Measurements from ENCODE around the gene OVCH1.

Gene OVCH1

GRCh38 chr12:29519585-29520182, 22.2 kb upstream of the OVCH1 start:
- Mint-ChIP-seq H3K27me3 (ENCODE audit: low read depth) (peaks cover 9% of the 10 kb centered on the region), H3K36me3 (ENCODE audit: low read depth) (no peaks in the 10 kb centered on the region), H3K27ac (no peak overlapping the region), H3K4me1 (ENCODE audit: low read depth) (no peaks in the 10 kb centered on the region), H3K9me3 (no peaks in the 10 kb centered on the region), H3K4me3 (no peak overlapping the region)

GRCh38 chr12:29518407-29518806, 20.9 kb upstream of the OVCH1 start:
- peaks cover 8% of the 10 kb centered on the region for H3K27me3 Mint-ChIP-seq (ENCODE audit: low read depth)
- H3K36me3 Mint-ChIP-seq (ENCODE audit: low read depth) = no peaks in the 10 kb centered on the region
- H3K27ac Mint-ChIP-seq = no peak overlapping the region
- H3K9me3 Mint-ChIP-seq = no peaks in the 10 kb centered on the region
- no peaks in the 10 kb centered on the region for H3K4me1 Mint-ChIP-seq (ENCODE audit: low read depth)
- H3K4me3 Mint-ChIP-seq = no peak overlapping the region

- Mint-ChIP-seq H3K4me1 (ENCODE audit: low read depth) (no peaks in the 10 kb centered on the region), H3K27me3 (ENCODE audit: low read depth) (peaks cover 8% of the 10 kb centered on the region), H3K9me3 (no peaks in the 10 kb centered on the region), H3K36me3 (ENCODE audit: low read depth) (no peaks in the 10 kb centered on the region), H3K27ac (no peak overlapping the region), H3K4me3 (no peak overlapping the region)
Observed at GRCh38 chr12:29517264-29517663, 19.8 kb upstream of the OVCH1 start.

GRCh38 chr12:29516431-29516875, 19.0 kb upstream of the OVCH1 start:
- H3K4me1 Mint-ChIP-seq (ENCODE audit: low read depth) = no peaks in the 10 kb centered on the region
- no peak overlapping the region for H3K4me3 Mint-ChIP-seq
- no peaks in the 10 kb centered on the region for H3K9me3 Mint-ChIP-seq
- H3K27me3 Mint-ChIP-seq (ENCODE audit: low read depth) = peaks cover 8% of the 10 kb centered on the region
- no peaks in the 10 kb centered on the region for H3K36me3 Mint-ChIP-seq (ENCODE audit: low read depth)
- no peak overlapping the region for H3K27ac Mint-ChIP-seq

GRCh38 chr12:29510591-29511185, 13.2 kb upstream of the OVCH1 start:
- Mint-ChIP-seq H3K4me3 (no peak overlapping the region), H3K36me3 (ENCODE audit: low read depth) (no peaks in the 10 kb centered on the region), H3K4me1 (ENCODE audit: low read depth) (no peaks in the 10 kb centered on the region), H3K27ac (no peak overlapping the region), H3K9me3 (no peaks in the 10 kb centered on the region), H3K27me3 (ENCODE audit: low read depth) (peaks cover 16% of the 10 kb centered on the region)

GRCh38 chr12:29509503-29509902, 12.0 kb upstream of the OVCH1 start:
- Mint-ChIP-seq H3K4me1 (ENCODE audit: low read depth) (no peaks in the 10 kb centered on the region), H3K36me3 (ENCODE audit: low read depth) (no peaks in the 10 kb centered on the region), H3K4me3 (no peak overlapping the region), H3K27ac (no peak overlapping the region), H3K27me3 (ENCODE audit: low read depth) (peaks cover 12% of the 10 kb centered on the region), H3K9me3 (no peaks in the 10 kb centered on the region)

GRCh38 chr12:29508949-29509348, 11.5 kb upstream of the OVCH1 start:
- peaks cover 12% of the 10 kb centered on the region for H3K27me3 Mint-ChIP-seq (ENCODE audit: low read depth)

GRCh38 chr12:29505122-29505521, 7.6 kb upstream of the OVCH1 start:
- Mint-ChIP-seq H3K4me3 (no peak overlapping the region), H3K4me1 (ENCODE audit: low read depth) (no peaks in the 10 kb centered on the region), H3K27ac (no peak overlapping the region), H3K36me3 (ENCODE audit: low read depth) (no peaks in the 10 kb centered on the region), H3K9me3 (no peaks in the 10 kb centered on the region), H3K27me3 (ENCODE audit: low read depth) (peaks cover 8% of the 10 kb centered on the region)

More at GRCh38 chr12:29508949-29509348, 11.5 kb upstream of the OVCH1 start:
- no peak overlapping the region for H3K4me3 Mint-ChIP-seq
- H3K36me3 Mint-ChIP-seq (ENCODE audit: low read depth) = no peaks in the 10 kb centered on the region
- H3K4me1 Mint-ChIP-seq (ENCODE audit: low read depth) = no peaks in the 10 kb centered on the region
- no peak overlapping the region for H3K27ac Mint-ChIP-seq
- no peaks in the 10 kb centered on the region for H3K9me3 Mint-ChIP-seq

GRCh38 chr12:29503283-29503682, 5.8 kb upstream of the OVCH1 start:
- H3K9me3 Mint-ChIP-seq = no peaks in the 10 kb centered on the region
- no peak overlapping the region for H3K4me3 Mint-ChIP-seq

GRCh38 chr12:29499235-29499634, 1.7 kb upstream of the OVCH1 start:
- no peaks in the 10 kb centered on the region for H3K4me1 Mint-ChIP-seq (ENCODE audit: low read depth)
- no peak overlapping the region for H3K27ac Mint-ChIP-seq
- no peaks in the 10 kb centered on the region for H3K27me3 Mint-ChIP-seq (ENCODE audit: low read depth)
- H3K9me3 Mint-ChIP-seq = no peaks in the 10 kb centered on the region
- no peaks in the 10 kb centered on the region for H3K36me3 Mint-ChIP-seq (ENCODE audit: low read depth)
- no peak overlapping the region for H3K4me3 Mint-ChIP-seq

More at GRCh38 chr12:29503283-29503682, 5.8 kb upstream of the OVCH1 start:
- no peaks in the 10 kb centered on the region for H3K36me3 Mint-ChIP-seq (ENCODE audit: low read depth)
- H3K4me1 Mint-ChIP-seq (ENCODE audit: low read depth) = no peaks in the 10 kb centered on the region
- peaks cover 8% of the 10 kb centered on the region for H3K27me3 Mint-ChIP-seq (ENCODE audit: low read depth)
- H3K27ac Mint-ChIP-seq = no peak overlapping the region

GRCh38 chr12:29492891-29493290, 4.6 kb downstream of the OVCH1 start:
- H3K4me3 Mint-ChIP-seq = no peak overlapping the region
- H3K9me3 Mint-ChIP-seq = no peaks in the 10 kb centered on the region
- no peaks in the 10 kb centered on the region for H3K36me3 Mint-ChIP-seq (ENCODE audit: low read depth)
- no peaks in the 10 kb centered on the region for H3K4me1 Mint-ChIP-seq (ENCODE audit: low read depth)
- H3K27me3 Mint-ChIP-seq (ENCODE audit: low read depth) = no peaks in the 10 kb centered on the region
- no peak overlapping the region for H3K27ac Mint-ChIP-seq

- Mint-ChIP-seq H3K4me3 (no peak overlapping the region), H3K4me1 (ENCODE audit: low read depth) (no peaks in the 10 kb centered on the region), H3K27me3 (ENCODE audit: low read depth) (peaks cover 4% of the 10 kb centered on the region), H3K9me3 (no peaks in the 10 kb centered on the region), H3K36me3 (ENCODE audit: low read depth) (no peaks in the 10 kb centered on the region), H3K27ac (no peak overlapping the region)
Observed at GRCh38 chr12:29486972-29487371, 10.5 kb downstream of the OVCH1 start.

GRCh38 chr12:29463198-29463597, 34.3 kb downstream of the OVCH1 start:
- Mint-ChIP-seq H3K27ac (no peak overlapping the region), H3K36me3 (ENCODE audit: low read depth) (no peaks in the 10 kb centered on the region), H3K4me1 (ENCODE audit: low read depth) (no peaks in the 10 kb centered on the region)

GRCh38 chr12:29460082-29460481, 37.4 kb downstream of the OVCH1 start:
- no peak overlapping the region for H3K27ac Mint-ChIP-seq
- peaks cover 11% of the 10 kb centered on the region for H3K27me3 Mint-ChIP-seq (ENCODE audit: low read depth)
- H3K4me1 Mint-ChIP-seq (ENCODE audit: low read depth) = no peaks in the 10 kb centered on the region
- no peaks in the 10 kb centered on the region for H3K36me3 Mint-ChIP-seq (ENCODE audit: low read depth)
- no peak overlapping the region for H3K4me3 Mint-ChIP-seq
- no peaks in the 10 kb centered on the region for H3K9me3 Mint-ChIP-seq

More at GRCh38 chr12:29463198-29463597, 34.3 kb downstream of the OVCH1 start:
- Mint-ChIP-seq H3K9me3 (no peaks in the 10 kb centered on the region), H3K4me3 (no peak overlapping the region), H3K27me3 (ENCODE audit: low read depth) (peaks cover 7% of the 10 kb centered on the region)

- H3K27me3 Mint-ChIP-seq (ENCODE audit: low read depth) = peaks cover 7% of the 10 kb centered on the region
- no peaks in the 10 kb centered on the region for H3K9me3 Mint-ChIP-seq
- no peaks in the 10 kb centered on the region for H3K36me3 Mint-ChIP-seq (ENCODE audit: low read depth)
- H3K27ac Mint-ChIP-seq = no peak overlapping the region
- H3K4me1 Mint-ChIP-seq (ENCODE audit: low read depth) = no peaks in the 10 kb centered on the region
- no peak overlapping the region for H3K4me3 Mint-ChIP-seq
Observed at GRCh38 chr12:29455087-29455486, 42.4 kb downstream of the OVCH1 start.

All from T-helper 1 cell treated with Interleukin-12 subunit alpha and Interleukin-12 subunit beta and Interleukin-4 antibody, amounts not matched to agents 30 μg/mL and 1 μg/mL, for 36 hours (primary cell).